A549 (cell line): Measurements from ENCODE around the gene ELMOD2. TPM values are rescaled to one million over a fixed set of nuclear protein-coding genes. Genes with fewer than 3 reads are reported as not detected.

ENCODE experiments used
- ATAC-seq, 2 experiments: fragments of 200-7000 bp in 1 of 2; fragments of >200 bp in 1 of 2; cut with Nextera tagmentation in 1 of 2; cut with Tn5 transposase in 1 of 2; 3 replicates each; pipeline versions ENCODE4 v1.8.0 to v1.9.1; 2018 to 2020; ENCODE audit warnings: mild to moderate bottlenecking in 1 of 2, moderate library complexity in 1 of 2
- CTCF ChIA-PET: fragments of 300-600 bp; sonication (Branson Sonifier 250); formaldehyde crosslinking; extraction: SDS; loops from one replicate; lab custom pipeline; 2021; ENCODE audit warnings: antibody characterized with exemption, inconsistent platforms; lab: Yijun Ruan, JAX
- POLR2A ChIA-PET: fragments of 350-600 bp; formaldehyde crosslinking; extraction: SDS; loops from one replicate; lab custom pipeline; 2021; ENCODE audit warnings: antibody characterized with exemption, inconsistent platforms; lab: Yijun Ruan, JAX
- DNase-seq, 2 experiments: peaks; one replicate each; pipeline versions ENCODE4 v3.0.0 to v3.0.0-alpha.2; 2011 to 2016; ENCODE audit warnings: low read depth in 1 of 2, low spot score in 1 of 2
- FAIRE-seq: peaks from 2 replicates; lab custom pipeline; 2011; peaks lifted over from hg19 to GRCh38; lab: Jason Lieb, UNC
- H3K27ac ChIP-seq, 2 experiments: fragments of >200 bp; sonication (Bioruptor Twin); formaldehyde crosslinking; 3 replicates each; pipeline ENCODE4 v1.5.1; 2016 to 2017
- H3K4me1 ChIP-seq: fragments of >200 bp; sonication (Bioruptor Twin); formaldehyde crosslinking; 3 replicates; pipeline ENCODE4 v1.6.1; 2016
- H3K4me2 ChIP-seq: fragments of >200 bp; sonication (Bioruptor Twin); formaldehyde crosslinking; 3 replicates; pipeline ENCODE4 v1.6.1; 2016
- H3K4me3 ChIP-seq: fragments of >200 bp; sonication (Bioruptor Twin); formaldehyde crosslinking; 3 replicates; pipeline ENCODE4 v1.5.1; 2016
- H3K9me3 ChIP-seq: fragments of >200 bp; sonication (Bioruptor Twin); formaldehyde crosslinking; 3 replicates; pipeline ENCODE4 v1.6.1; 2016
- BHLHE40 ChIP-seq: IDR thresholded peaks from 2 replicates; pipeline ENCODE4 v1.6.1; 2012; ENCODE audit warnings: low read depth, low read length, inconsistent platforms
- CHD2 ChIP-seq: fragments of 150-350 bp; IDR thresholded peaks from 2 replicates; pipeline ENCODE4 v1.6.1; 2014; ENCODE audit warnings: low read length; ENCODE audit not compliant: partially characterized antibody
- E2F6 ChIP-seq: IDR thresholded peaks from 2 replicates; pipeline ENCODE4 v1.6.1; 2012; ENCODE audit warnings: low read depth, borderline replicate concordance
- EHF ChIP-seq: fragments of 250-450 bp; sonication (Bioruptor Pico); IDR thresholded peaks from 2 replicates; pipeline ENCODE4 v1.5.0; 2020; ENCODE audit warnings: mild to moderate bottlenecking
- EHMT2 ChIP-seq: fragments of 200-600 bp; sonication (generic); IDR thresholded peaks from 2 replicates; pipeline ENCODE4 v1.6.1; 2016; ENCODE audit warnings: antibody characterized with exemption, low read depth, mild to moderate bottlenecking, moderate library complexity
- EP300 ChIP-seq, 2 experiments: fragments of >200 bp; sonication (Bioruptor Twin); formaldehyde crosslinking; IDR thresholded peaks; 2 replicates in 1 of 2; 3 replicates in 1 of 2; pipeline ENCODE4 v1.6.1; 2016 to 2017
- FOSL2 ChIP-seq, 2 experiments: fragments of 450-650 bp in 1 of 2; fragments of >200 bp in 1 of 2; sonication (Bioruptor Twin) in 1 of 2; formaldehyde crosslinking; IDR thresholded peaks; 2 replicates each; pipeline versions ENCODE4 v1.5.0 to v1.6.1; 2016 to 2020; ENCODE audit warnings: mild to moderate bottlenecking in 1 of 2, moderate library complexity in 1 of 2
- GATA3 ChIP-seq: IDR thresholded peaks from 2 replicates; pipeline ENCODE4 v1.6.1; 2012; ENCODE audit warnings: borderline replicate concordance
- HOXA7 ChIP-seq: fragments of 250-450 bp; sonication (Bioruptor Pico); IDR thresholded peaks from 2 replicates; pipeline ENCODE4 v1.5.0; 2020; ENCODE audit warnings: mild to moderate bottlenecking, moderate library complexity
- KDM1A ChIP-seq: fragments of 200-600 bp; sonication (generic); IDR thresholded peaks from 2 replicates; pipeline ENCODE4 v1.6.1; 2016; ENCODE audit warnings: low read depth, mild to moderate bottlenecking
- KDM5A ChIP-seq: fragments of 200-600 bp; sonication (generic); IDR thresholded peaks from 2 replicates; pipeline ENCODE4 v1.6.1; 2016; ENCODE audit warnings: antibody characterized with exemption, mild to moderate bottlenecking
- MAZ ChIP-seq: fragments of 150-350 bp; IDR thresholded peaks from 2 replicates; pipeline ENCODE4 v1.6.1; 2014; ENCODE audit warnings: antibody characterized with exemption, low read depth, low read length, borderline replicate concordance
- NFE2L2 ChIP-seq: fragments of 150-350 bp; conservative IDR thresholded peaks from 2 replicates; pipeline ENCODE4 v1.6.1; 2014; ENCODE audit warnings: low read length
- NPAS2 ChIP-seq: fragments of 250-450 bp; sonication (Bioruptor Pico); IDR thresholded peaks from 2 replicates; pipeline ENCODE4 v1.8.0; 2022; ENCODE audit warnings: mild to moderate bottlenecking, moderate library complexity, borderline replicate concordance
- PBX3 ChIP-seq: IDR thresholded peaks from 2 replicates; pipeline ENCODE4 v1.6.1; 2012
- RAD21 ChIP-seq, 2 experiments: fragments of >200 bp in 1 of 2; sonication (Bioruptor Twin) in 1 of 2; formaldehyde crosslinking in 1 of 2; IDR thresholded peaks in 1 of 2; conservative IDR thresholded peaks in 1 of 2; 2 replicates in 1 of 2; 3 replicates in 1 of 2; pipeline ENCODE4 v1.6.1; 2012 to 2018; ENCODE audit warnings: inconsistent platforms in 1 of 2
- RARB ChIP-seq: fragments of 250-450 bp; sonication (Bioruptor Pico); IDR thresholded peaks from 2 replicates; pipeline ENCODE4 v1.8.0; 2021; ENCODE audit warnings: mild to moderate bottlenecking, moderate library complexity
- RCOR1 ChIP-seq: fragments of 150-350 bp; IDR thresholded peaks from 2 replicates; pipeline ENCODE4 v1.6.1; 2014; ENCODE audit warnings: antibody characterized with exemption, low read length, low read depth
- RNF2 ChIP-seq: fragments of 200-600 bp; sonication (generic); IDR thresholded peaks from 2 replicates; pipeline ENCODE4 v1.6.1; 2016; ENCODE audit warnings: low read depth, mild to moderate bottlenecking, antibody characterized with exemption, moderate library complexity, borderline replicate concordance
- SMC3 ChIP-seq: fragments of >200 bp; sonication (Bioruptor Twin); formaldehyde crosslinking; IDR thresholded peaks from 3 replicates; pipeline ENCODE4 v1.6.1; 2018; ENCODE audit warnings: inconsistent platforms
- ZFP36 ChIP-seq: fragments of 450-650 bp; IDR thresholded peaks from 2 replicates; pipeline ENCODE4 v1.6.1; 2014; ENCODE audit warnings: borderline replicate concordance; ENCODE audit not compliant: partially characterized antibody
- ZSCAN20 ChIP-seq: fragments of 250-450 bp; sonication (Bioruptor Pico); IDR thresholded peaks from 2 replicates; pipeline ENCODE4 v1.8.0; 2022; ENCODE audit warnings: mild to moderate bottlenecking, moderate library complexity
- WGBS: methylation state at CpG from one replicate; pipeline ENCODE4 v1.1.6; 2017; ENCODE audit errors: missing lambda C conversion rate; 5-methylcytosine and 5-hydroxymethylcytosine counted together
- polyA plus RNA-seq, 4 experiments: library from polyadenylated mRNA; depleted of rRNA in 3 of 4; stranded (reverse); fragments of >200 nt; fragmentation: RNase III in 1 of 4; extraction: RNeasy Plus Mini Kit Qiagen cat#74134 plus additional on column Dnase treatment in 1 of 4; gene quantifications; 2 replicates in 3 of 4; 3 replicates in 1 of 4; pipeline ENCODE4 v1.2.3, GENCODE V29; 2011 to 2017

ELMOD2 gene
- polyA plus RNA-seq, 2 of the 4 experiments (the other 2 are of a cell fraction), result 11.8 to 36.6 TPM

- DNase-seq (no peak), ATAC-seq (peak in 1 of 2 experiments; percentile 27; a peak in 5 of 6 replicates), FAIRE-seq (no peak)
- Histone ChIP-seq H3K4me1 (peaks cover 10% of the 10 kb centered on the region; the same call in 2 of the 3 replicates), H3K4me2 (peak overlapping the region; percentile 52), H3K9me3 (no peaks in the 10 kb centered on the region), H3K4me3 (peak overlapping the region; percentile 2; the same call in 2 of the 3 replicates), H3K27ac (no peak overlapping the region)
- CTCF ChIA-PET, result interaction anchor here (0.7 to 2.9 kb wide), 7 partner anchors 8 to 96 kb away, joined by 3 to 10 read pairs (median 3); partner anchors contain the start of gene CLGN
- POLR2A ChIA-PET, result interaction anchor here (0.6 to 1.5 kb wide), 10 partner anchors 10 to 341 kb away, joined by 3 to 7 read pairs (median 3); partner anchors contain the start of gene SCOC
- TF ChIP-seq SMC3 (no peak), ZSCAN20 (no peak), EP300 (IDR thresholded peaks at IDR 0.05) (no peak), ZFP36 (no peak), FOSL2 (IDR thresholded peaks at IDR 0.05) (no peak), FOSL2 (CRISPR knock-in tag; IDR thresholded peaks at IDR 0.05) (no peak), NFE2L2 (no peak), NPAS2 (CRISPR knock-in tag) (no peak), RAD21 (conservative IDR thresholded peaks at IDR 0.05 in 1 of 2, IDR thresholded peaks at IDR 0.05 in 1 of 2) (no peak), EHF (CRISPR knock-in tag) (no peak), BHLHE40 (no peak)
- WGBS, result 20% methylated on average over 8 of the region's 8 CpGs
Measured at GRCh38 chr4:140523370-140523856, 555 bp upstream of the ELMOD2 start.

GRCh38 chr4:140529434-140529833 is 5.5 kb downstream of the ELMOD2 start:
- ATAC-seq (no peak), DNase-seq (no peak), FAIRE-seq (no peak)
- ChIA-PET POLR2A (no interaction called here), CTCF (no interaction called here)
- TF ChIP-seq EP300 (IDR thresholded peaks at IDR 0.05) (no peak), PBX3 (no peak)
- no peak overlapping the region for H3K27ac ChIP-seq
- H3K4me2 ChIP-seq, result no peak overlapping the region
- WGBS, result 87% methylated on average over 1 of the region's 1 CpG
- no peak overlapping the region for H3K4me3 ChIP-seq
- peaks cover 10% of the 10 kb centered on the region; the same call in 2 of the 3 replicates for H3K4me1 ChIP-seq
- H3K9me3 ChIP-seq, result no peaks in the 10 kb centered on the region

GRCh38 chr4:140533951-140534480 is 10.0 kb downstream of the ELMOD2 start:
- CTCF ChIA-PET, result no interaction called here
- WGBS, result 61% methylated on average over 4 of the region's 4 CpGs
- H3K27ac ChIP-seq, result no peak overlapping the region
- no peak for TF ChIP-seq MAZ
- no peak for TF ChIP-seq KDM1A
- TF ChIP-seq E2F6, result no peak
- TF ChIP-seq GATA3, result no peak
- no peaks in the 10 kb centered on the region for H3K9me3 ChIP-seq
- no peak for FAIRE-seq
- POLR2A ChIA-PET, result interaction anchor here (1.2 kb wide), 1 partner anchor 10 kb away, joined by 3 read pairs; the partner anchor contains the start of gene ELMOD2
- H3K4me1 ChIP-seq, result no peaks in the 10 kb centered on the region
- H3K4me2 ChIP-seq, result no peak overlapping the region
- no peak for ATAC-seq
- H3K4me3 ChIP-seq, result no peak overlapping the region
- no peak for DNase-seq

- 98% methylated on average over 6 of the region's 6 CpGs for WGBS
- TF ChIP-seq HOXA7 (no peak), EHF (CRISPR knock-in tag) (no peak), NPAS2 (CRISPR knock-in tag) (no peak), NFE2L2 (no peak), CHD2 (no peak), RCOR1 (no peak), EHMT2 (no peak), RARB (CRISPR knock-in tag) (no peak), RNF2 (no peak), BHLHE40 (no peak), KDM5A (no peak), ZFP36 (no peak), MAZ (no peak)
- CTCF ChIA-PET, result no interaction called here
- no peak overlapping the region for H3K27ac ChIP-seq
- no peaks in the 10 kb centered on the region for H3K4me1 ChIP-seq
- DNase-seq (no peak), FAIRE-seq (no peak), ATAC-seq (no peak)
- no peak overlapping the region for H3K4me2 ChIP-seq
- no peak overlapping the region for H3K4me3 ChIP-seq
- POLR2A ChIA-PET, result no interaction called here
- no peaks in the 10 kb centered on the region for H3K9me3 ChIP-seq
Measured at GRCh38 chr4:140556372-140557085, 32.6 kb downstream of the ELMOD2 start.
